HG03575 (cell line): ENCODE results near the gene BHLHA15.

Source experiments
- ATAC-seq: cut with Tn5 transposase; IDR thresholded peaks from one replicate; pipeline ENCODE4 v1.9.1; 2021; ENCODE audit not compliant: unreplicated experiment, insufficient number of reproducible peaks, low FRiP score; ENCODE audit errors: extremely low read depth

Gene BHLHA15

DNA sequence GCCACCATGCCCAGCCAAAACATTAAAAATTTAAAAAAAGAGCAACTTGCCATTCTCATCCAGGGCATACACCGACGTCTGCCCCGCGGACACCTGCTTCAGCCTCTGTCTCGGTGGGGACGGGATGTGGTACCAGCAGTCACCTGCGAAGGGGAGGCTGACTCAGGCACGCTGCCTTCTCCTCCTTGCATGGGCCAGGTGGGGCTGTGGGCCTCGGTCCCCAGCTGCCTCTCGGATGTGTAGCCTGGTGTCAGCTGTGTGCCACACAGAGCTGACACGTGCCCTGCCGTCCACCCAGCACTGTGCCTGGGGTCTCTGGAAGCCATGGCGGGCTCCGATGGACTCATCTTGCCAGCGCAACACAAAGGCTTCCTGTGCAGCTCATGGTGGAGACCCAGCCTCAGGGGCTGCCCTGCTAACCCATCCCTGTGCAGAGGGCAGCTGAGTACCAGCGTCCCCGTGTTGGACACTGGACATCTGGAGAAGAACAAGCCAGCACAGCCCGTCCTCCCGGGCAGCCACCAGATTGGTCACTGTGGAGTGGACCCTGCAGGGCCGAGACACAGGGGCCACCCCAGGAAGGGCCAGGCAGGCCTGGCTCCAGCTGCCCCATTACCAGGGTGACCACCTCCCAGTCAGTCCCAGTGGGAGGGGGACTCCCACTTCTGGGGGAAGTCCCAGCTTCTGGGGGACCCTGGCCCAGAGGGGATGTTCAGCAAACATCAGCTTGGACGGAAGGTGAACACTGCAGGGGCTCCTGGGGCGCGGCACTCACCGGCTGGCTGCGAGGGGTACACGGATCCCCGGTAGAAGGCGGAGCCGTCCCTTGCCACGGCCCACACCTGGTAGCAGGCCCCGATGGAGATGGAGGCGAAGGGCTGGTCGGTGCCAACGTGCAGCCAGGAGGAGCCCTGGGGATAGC, 10.6 kb downstream of the BHLHA15 start:
- ATAC-seq: no peak

DNA sequence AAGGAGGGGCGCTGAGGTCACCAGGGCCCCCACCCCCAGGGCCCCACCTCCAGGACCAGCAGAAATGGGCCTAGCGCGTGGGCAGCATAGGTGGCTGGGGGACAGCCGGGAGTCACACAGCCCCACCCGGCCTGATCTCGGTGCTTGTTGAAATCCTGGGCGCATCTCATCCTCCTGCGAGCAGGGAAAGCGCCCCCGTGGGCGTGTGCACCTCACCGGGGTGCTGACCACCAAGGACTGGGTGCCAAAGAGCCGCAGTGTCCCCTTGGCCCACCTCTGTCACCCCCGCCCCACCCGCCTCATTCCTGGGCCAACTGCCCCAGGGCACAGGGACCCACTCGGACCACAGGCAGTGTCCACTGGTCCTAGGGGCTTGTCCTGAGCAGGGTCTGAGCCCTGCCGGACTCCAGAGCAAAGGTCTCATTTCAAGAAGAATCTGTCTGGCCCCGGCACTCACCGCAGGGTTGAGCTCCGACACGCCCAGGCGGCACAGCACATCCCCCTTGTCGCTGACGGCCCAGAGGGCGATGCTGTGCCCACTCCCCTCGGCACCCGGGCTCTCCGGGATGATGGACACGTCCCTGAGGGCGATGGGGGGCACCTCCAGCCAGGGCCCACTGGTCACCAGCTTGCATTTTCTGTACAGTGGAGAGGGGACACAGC, 11.4 kb downstream of the BHLHA15 start:
- no peak for ATAC-seq

DNA sequence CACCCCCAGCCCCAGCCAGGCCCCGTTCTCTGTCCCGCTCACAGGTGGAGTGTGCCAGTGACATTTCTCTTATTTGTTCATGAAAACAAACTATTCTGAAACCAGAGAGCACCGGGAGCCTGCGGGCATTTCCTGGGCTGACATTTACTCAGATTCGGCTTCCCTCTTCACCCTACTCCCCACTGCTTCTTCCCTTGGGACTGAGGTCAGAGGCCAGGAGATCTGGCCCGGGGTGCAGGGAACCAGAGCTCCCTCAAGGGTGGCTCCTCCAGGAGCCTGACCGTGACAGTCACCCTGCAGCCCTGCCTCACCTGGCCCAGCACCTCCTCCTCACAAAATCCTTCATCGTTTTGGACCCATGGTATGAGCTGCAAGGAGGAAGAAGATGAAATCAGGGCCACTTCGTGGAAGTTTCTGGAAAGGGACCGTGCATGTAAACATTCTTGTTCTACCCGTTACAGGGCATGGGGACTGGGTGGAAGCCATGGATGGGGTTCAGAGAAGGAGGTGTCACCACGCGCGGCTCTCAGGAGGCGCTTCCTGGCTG, 12.2 kb downstream of the BHLHA15 start:
- ATAC-seq: no peak

DNA sequence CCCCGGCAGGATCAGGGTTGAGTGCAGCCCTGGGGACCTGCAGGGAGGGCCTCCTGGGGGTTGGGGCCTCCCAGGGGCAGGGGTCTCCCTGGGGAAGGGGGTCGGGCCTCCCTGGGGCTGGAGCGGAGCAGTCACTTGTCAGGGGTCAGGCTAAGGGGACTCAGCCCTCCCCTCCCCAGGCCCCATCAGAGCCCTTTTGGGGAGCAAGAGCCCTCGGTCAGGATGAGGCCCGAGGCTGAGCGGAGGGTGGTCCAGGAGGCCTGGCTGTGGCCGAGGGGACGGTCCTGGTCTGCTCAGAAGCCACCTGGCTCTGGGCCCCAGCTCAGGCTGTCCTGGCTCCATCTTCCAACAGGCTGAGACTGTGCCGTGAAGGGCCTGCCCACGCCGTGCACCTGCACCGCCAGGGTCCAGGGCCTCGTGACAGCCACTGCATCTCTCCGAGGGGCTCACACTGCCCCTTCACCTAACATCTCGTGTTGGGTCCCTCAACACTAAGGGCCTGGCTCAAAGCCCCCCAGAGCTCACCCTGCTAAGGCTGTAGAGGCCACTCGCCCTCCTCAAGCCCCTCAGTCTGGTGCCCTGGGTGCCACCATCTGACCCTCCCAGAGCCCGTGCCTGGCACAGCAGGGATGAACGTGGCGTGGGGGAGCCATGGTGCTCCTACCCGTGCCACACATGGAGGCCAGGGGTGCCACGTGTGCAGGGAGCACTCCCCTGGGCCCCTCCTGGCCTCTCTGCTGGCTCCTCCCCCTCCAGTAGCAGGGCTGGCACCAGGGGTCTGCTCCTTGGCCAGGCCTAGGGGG, 12.9 kb downstream of the BHLHA15 start:
- no peak for ATAC-seq

DNA sequence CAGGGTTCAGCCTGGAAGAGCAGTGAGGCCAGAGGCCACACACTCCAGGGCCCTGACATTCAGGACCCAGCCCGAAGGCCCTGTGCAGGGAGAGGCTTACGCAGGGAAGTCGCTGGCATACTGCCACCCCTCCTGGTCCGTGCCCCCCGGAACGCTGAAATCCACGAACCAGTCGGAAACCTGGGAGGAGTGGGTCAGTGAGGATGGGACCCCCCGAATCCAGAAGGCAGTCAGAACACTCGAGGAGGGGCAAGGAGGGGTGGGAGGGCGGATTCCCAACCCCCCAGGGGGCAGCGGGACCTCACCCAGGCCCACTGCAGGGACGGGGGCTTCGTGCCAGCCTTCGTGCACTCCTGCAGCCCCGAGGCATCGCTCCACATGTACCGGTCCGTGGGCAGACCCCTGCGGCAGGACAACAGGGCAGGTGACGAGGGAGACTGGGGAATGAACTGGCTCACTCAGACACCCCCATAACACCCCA, 13.5 kb downstream of the BHLHA15 start:
- ATAC-seq: no peak

DNA sequence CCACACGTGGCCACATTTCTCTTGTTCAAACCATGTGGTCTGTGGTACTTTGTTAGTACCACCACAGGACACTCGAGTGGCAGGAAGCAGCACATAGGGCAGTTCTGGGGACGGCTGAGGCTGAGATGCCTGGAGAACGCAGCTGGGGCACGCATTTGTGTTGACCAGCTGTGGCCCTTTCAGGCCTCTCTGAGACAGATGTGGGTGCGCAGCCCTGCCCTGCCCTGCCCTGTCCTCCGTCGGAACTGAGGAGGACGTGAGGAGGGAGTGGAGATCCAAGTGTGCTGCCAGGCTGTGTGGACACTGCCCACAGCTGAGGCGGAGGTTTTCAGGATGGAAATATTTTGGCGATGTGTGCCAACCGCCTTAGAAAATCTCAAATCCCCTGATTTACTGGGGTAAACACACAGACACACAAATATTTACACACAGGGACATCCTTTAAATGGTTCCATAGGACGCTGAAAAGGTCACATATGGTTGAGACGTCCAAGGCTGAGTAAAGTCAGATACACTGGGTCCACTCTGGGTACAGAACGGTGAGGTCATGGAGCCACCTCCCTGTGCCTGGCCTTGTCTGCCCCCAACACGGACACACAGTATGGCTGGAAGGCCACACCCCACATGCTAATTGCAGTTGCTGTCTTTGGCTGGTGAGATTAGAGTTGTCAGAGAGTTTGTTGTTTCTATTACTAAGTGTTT, 14.8 kb downstream of the BHLHA15 start:
- no peak for ATAC-seq

DNA sequence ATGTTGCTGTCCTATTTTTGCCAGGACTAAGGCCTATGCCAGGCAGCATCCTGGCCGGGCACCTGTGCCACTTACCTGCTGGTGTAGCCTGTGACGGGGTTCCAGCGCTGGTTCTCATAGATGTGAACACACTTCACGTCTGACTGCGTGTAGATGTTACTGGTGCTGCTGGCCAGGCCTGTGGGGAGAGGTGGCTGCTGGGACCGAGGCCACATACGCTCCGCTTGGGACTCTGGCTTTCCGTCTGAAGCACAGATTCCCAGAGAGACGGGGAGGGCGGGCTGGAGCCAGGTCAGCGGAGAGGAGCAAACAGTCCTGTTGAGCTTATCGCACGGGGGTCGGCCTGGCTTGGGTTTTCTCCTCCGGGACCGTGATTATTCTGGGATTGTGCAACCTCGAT, 16.7 kb downstream of the BHLHA15 start:
- ATAC-seq: no peak

DNA sequence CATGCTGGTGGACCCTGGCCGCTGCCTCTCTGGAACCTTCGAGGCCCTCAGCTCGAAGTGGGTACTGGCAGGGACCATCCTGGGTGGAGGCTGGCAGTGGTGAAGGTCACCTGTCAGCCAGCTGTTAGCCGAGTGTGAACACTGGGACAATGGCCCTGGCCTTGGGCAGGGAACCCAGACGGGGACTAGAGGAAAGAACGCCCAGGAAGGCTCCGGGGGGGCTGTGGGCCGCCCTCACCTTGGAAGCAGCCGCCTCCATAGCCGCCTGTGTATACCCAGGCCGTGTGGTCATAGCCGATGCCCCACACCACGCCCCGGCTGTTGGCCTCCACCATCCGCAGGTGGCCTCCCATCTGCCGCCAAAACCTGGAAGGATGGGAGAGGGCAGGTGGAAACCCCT, 17.6 kb downstream of the BHLHA15 start:
- no peak for ATAC-seq

DNA sequence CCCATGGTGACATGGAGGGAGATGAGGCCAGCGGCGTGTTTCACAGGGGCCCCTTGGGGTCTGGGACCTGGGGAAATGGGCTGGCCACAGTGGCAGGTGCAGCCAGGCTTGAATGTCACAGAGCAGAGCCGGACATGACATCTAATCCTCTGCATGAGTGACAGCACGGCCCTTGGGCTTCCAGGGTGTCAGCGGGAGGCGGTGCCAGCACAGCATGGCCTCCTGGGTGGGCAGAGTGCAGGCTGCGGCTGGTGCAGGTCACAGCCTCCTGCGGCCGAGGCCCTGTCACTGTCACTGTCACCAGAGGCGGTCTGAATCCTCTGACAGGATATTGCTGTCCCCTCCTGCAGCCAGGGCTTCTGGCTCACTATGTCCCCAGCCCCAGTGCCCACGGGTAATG, 18.2 kb downstream of the BHLHA15 start:
- ATAC-seq: no peak

DNA sequence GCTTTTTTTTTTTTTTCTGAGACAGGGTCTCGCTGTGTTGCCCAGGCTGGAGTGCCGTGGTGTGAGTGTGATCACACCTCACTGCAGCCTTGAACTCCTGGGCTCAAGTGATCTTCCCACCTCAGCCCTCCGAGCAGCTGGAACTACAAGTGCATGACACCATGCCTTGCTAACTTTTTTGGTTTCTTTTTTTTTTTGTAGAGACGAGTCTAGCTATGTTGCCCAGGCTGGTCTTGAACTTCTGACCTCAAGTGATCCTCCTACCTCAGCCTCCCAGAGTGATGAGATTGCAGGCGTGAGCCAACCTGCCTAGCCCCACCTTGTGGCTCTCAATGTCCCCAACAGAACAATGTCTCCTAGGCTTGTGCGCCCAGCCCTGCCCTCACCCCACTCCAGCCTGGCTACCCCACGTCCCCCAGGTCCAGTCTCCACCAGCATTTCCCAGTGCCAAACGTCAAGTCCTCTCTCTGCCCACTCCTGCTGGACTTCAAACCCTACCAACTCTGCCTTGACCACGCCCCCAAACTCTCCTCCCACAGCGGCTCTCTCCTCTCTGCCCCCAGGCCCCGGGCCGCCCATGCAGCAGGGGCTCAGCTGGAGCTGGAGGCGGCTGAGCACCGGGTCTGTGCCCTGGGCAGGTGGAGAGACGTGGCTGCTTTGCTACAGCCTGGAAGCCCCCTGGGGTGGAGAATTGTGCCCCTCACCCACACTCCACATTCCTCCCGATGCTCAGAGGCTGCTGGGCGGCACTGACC, 18.9 kb downstream of the BHLHA15 start:
- no peak for ATAC-seq

DNA sequence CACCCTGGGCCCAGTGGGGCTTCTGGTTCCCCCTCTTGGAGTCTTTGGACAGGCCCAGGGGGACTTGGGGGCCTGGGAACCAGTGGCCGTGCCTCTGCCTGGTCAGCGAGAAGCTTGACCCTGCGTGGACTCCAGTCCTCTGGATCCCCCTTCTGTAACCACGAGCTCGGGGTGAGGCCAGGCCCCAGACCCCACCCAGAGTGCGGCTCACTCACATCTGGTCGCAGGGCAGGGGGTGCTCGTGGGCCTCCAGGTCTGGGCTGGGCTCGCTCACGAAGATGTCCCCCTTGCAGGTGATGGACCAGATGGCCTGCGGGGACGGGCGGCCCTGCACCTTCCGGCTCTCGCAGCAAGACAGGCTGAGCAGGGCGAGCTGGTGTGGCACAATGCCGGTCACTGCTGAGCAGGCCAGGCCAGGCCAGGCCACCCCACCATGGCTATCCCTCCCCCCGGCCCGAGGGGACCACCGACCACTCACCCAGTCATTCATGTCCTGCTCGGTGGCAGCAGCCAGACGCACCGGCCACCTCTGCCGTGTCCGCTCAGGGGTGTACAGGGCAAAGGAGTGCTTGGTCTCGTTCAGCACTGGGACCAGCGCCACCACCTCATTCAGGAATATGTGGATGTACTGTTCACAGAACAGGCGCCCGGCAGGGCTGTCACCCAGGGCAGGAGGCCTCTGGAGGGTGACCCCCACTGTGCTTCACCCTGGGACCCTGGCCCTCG, 19.7 kb downstream of the BHLHA15 start:
- no peak for ATAC-seq

DNA sequence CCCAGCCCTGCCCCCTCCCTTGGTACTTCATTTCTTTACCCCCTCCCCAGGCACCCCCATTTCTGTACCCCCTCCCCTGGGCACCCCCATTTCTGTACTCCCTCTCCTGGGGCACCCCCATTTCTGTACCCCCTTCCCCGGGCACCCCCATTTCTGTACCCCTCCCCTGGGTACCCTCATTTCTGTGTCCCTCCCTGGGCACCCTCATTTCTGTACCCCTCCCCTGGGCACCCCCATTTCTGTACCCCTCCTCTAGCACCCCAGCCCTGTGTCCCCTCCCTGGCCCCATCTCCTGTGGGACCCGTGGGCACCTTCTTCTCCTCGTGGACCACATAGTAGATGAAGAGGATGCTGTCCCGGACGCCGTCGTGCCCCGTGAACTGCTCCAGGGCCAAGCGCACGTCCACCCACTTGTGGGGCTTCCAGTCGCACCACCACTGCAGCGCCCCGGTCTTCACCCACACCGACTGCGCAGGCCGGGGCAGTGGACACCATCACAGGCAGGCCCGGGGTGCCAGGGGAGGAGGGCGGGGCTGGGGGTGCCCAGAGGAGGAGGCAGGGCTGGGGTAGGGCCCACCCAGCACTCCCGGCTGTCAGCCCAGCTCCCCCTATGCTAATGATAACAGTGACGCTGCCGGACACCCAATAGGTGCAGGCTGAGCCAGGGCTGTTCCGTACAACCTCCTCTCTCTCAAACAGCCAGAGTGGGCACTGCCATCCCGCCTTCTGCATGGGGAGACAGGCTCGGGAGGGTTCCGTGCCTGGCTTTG, 20.4 kb downstream of the BHLHA15 start:
- no peak for ATAC-seq

DNA sequence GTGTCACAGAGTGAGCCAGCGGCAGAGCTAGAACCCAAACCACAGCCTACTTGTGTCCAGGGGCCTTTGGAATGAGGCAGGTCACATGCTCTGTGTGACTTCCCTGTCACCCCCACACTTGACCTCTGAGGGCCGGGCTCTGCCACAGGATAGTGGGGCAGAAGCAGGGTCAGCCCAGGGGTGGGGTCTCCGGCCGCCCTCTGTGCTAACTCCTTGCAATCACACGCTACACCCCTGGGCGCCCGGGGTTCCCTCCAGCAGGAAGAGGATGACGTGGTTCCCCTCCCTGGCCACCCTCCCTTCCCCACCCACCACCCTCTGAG, 21.0 kb downstream of the BHLHA15 start:
- no peak for ATAC-seq

DNA sequence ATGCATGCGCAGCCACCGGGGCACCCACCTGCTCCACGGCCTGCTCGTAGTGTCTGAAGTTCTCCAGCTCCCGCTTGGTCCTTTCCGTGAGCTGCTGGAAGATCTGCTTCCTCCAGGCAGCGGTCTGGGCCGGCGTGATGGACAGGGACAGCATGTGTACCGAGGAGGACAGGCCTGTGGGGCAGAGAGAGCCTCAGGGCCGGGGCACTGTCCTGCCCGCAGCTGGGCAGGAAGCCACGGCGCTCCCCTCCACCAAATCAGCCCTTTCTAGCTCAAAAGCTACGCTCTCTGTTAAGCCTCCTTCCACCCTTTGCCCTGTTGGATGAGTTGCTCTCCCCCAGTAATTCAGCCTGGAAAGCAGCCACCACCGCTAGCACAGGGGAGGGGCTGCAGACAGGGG, 21.6 kb downstream of the BHLHA15 start:
- ATAC-seq: no peak

DNA sequence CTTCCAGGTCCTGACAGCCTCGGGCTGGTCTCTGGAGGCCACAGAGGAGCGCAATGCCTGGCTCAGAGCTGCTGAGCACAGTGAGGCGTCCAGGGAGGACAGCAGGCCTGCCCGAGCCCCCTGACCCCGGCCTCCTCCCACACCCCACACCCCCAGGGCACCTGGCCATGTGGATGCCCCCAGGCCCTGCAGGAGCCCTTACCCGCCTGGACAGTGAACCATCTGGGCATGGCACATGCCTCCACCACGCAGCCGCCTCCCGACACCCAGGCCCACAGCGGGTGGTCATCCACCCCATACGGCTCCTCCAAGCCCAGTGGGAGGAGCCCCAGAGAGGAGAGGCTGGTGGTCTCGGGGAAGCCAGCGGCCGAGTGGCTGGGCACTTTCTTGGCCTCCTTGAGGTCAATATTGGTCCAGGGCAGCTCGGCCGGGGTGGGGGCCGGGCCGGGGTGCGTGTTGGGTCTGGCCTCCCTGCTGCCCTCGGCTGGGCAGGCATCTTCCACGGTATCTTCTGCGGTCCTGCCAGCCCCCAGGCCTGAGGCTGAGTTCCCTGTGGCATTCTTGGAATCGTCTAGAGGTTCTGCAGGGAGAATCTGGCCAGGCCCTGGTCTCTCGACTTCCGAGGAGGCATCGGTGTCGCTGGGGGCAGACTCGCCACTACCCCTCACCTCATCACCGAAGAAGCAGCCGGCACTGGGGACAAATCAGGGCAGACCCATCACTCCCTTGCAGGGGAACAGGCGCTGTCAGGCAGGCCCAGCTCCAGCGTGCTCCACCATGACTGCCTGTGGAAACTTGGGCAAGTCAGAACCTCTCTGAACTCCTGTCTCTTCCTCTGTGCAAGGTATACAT, 22.2 kb downstream of the BHLHA15 start:
- ATAC-seq: no peak
